B cell (primary cell): ENCODE measurements around the gene F13B. TPM values are rescaled to one million over a fixed set of nuclear protein-coding genes. Genes with fewer than 3 reads are reported as not detected.

Source experiments
- ATAC-seq: fragments of 200-7000 bp; cut with Tn5 transposase; one replicate; pipeline ENCODE4 v1.10.0; 2021; ENCODE audit warnings: low read depth, mild to moderate bottlenecking, moderate number of reproducible peaks, moderate library complexity
- CTCF ChIA-PET: fragments of 350-600 bp; sonication (Branson Sonifier 250); formaldehyde crosslinking; loops from one replicate; lab custom pipeline; 2021; ENCODE audit warnings: antibody characterized with exemption, inconsistent platforms; lab: Charles Lee
- POLR2A ChIA-PET: fragments of 350-600 bp; sonication (Branson Sonifier 250); formaldehyde crosslinking; loops from one replicate; lab custom pipeline; 2021; ENCODE audit warnings: antibody characterized with exemption; lab: Charles Lee
- DNase-seq: peaks from one replicate; pipeline ENCODE4 v3.0.0; 2013
- H2AFZ ChIP-seq: 2 replicates; pipeline ENCODE4 v1.6.1; 2012; ENCODE audit warnings: mild to moderate bottlenecking, low read depth, low read length; ENCODE audit not compliant: insufficient read depth, poor library complexity, severe bottlenecking
- H3K27ac ChIP-seq, 2 donors: 1 replicate in 1 of 2; 2 replicates in 1 of 2; pipeline ENCODE4 v1.5.1; 2012 to 2013; ENCODE audit warnings: low read length in 2 of 2, mild to moderate bottlenecking in 2 of 2, moderate library complexity in 1 of 2
- H3K27me3 ChIP-seq, 4 experiments: fragments of 200-600 bp in 1 of 4; sonication (generic) in 1 of 4; replicated peaks in 1 of 4; 1 replicate in 2 of 4; 2 replicates in 2 of 4; pipeline versions ENCODE4 v1.6.1 to v1.7.0; 2013 to 2016; ENCODE audit warnings: low read length in 3 of 4, mild to moderate bottlenecking in 2 of 4, mixed read lengths in 1 of 4, moderate library complexity in 1 of 4; ENCODE audit not compliant: insufficient read depth in 4 of 4, control insufficient read depth in 3 of 4; ENCODE audit errors: control extremely low read depth in 1 of 4
- H3K36me3 ChIP-seq, 2 experiments: replicated peaks in 1 of 2; 1 replicate in 1 of 2; 2 replicates in 1 of 2; pipeline versions ENCODE4 v1.6.1 to v1.7.1; 2013; ENCODE audit warnings: low read length in 1 of 2; ENCODE audit not compliant: insufficient read depth in 2 of 2, control insufficient read depth in 1 of 2; ENCODE audit errors: control extremely low read depth in 1 of 2, extremely low read depth in 1 of 2
- H3K4me1 ChIP-seq, 2 donors: fragments of 200-600 bp in 1 of 2; sonication (generic) in 1 of 2; 1 replicate in 1 of 2; 2 replicates in 1 of 2; pipeline versions ENCODE4 v1.5.1 to v1.6.1; 2013 to 2017; ENCODE audit warnings: low read length in 2 of 2; ENCODE audit not compliant: control insufficient read depth in 2 of 2, insufficient read depth in 2 of 2
- H3K4me2 ChIP-seq: replicated peaks from 2 replicates; pipeline ENCODE3; 2012; ENCODE audit warnings: mild to moderate bottlenecking, low read depth, low read length; ENCODE audit not compliant: poor library complexity, severe bottlenecking
- H3K4me3 ChIP-seq, 5 experiments: fragments of 200-600 bp in 1 of 5; sonication (generic) in 1 of 5; 1 replicate in 3 of 5; 2 replicates in 2 of 5; pipeline versions ENCODE4 v1.5.1 to v1.7.0; 2011 to 2016; ENCODE audit warnings: low read length in 4 of 5, mild to moderate bottlenecking in 4 of 5, low read depth in 2 of 5, control low read depth in 1 of 5, moderate library complexity in 1 of 5; ENCODE audit not compliant: insufficient read depth in 1 of 5; ENCODE audit errors: control extremely low read depth in 1 of 5, extremely low read depth in 1 of 5
- H3K79me2 ChIP-seq: fragments of 200-600 bp; sonication (generic); one replicate; pipeline ENCODE4 v1.6.0; 2016; ENCODE audit warnings: low read length; ENCODE audit not compliant: control insufficient read depth, insufficient read depth
- H3K9ac ChIP-seq: fragments of 200-600 bp; sonication (generic); 2 replicates; pipeline ENCODE4 v1.6.1; 2017; ENCODE audit warnings: mild to moderate bottlenecking, low read length, moderate library complexity
- H3K9me3 ChIP-seq, 3 donors: one replicate each; pipeline versions ENCODE4 v1.6.1 to v1.7.1; 2013; ENCODE audit warnings: low read length in 2 of 3; ENCODE audit not compliant: control insufficient read depth in 2 of 3, insufficient read depth in 1 of 3; ENCODE audit errors: control extremely low read depth in 1 of 3
- H4K20me1 ChIP-seq: 2 replicates; pipeline ENCODE4 v1.6.0; 2012; ENCODE audit warnings: mild to moderate bottlenecking, low read length; ENCODE audit not compliant: insufficient read depth, control insufficient read depth, poor library complexity, severe bottlenecking
- H3K27ac Mint-ChIP-seq: one replicate; pipeline ENCODE4 v1.8.0; 2021; ENCODE audit warnings: mixed read lengths
- H3K27me3 Mint-ChIP-seq: one replicate; pipeline ENCODE4 v1.8.0; 2021; ENCODE audit warnings: mixed read lengths
- H3K4me1 Mint-ChIP-seq: one replicate; pipeline ENCODE4 v1.8.0; 2021; ENCODE audit warnings: mixed read lengths
- H3K4me3 Mint-ChIP-seq: one replicate; pipeline ENCODE4 v1.8.0; 2021; ENCODE audit warnings: mixed read lengths
- H3K9me3 Mint-ChIP-seq: one replicate; pipeline ENCODE4 v1.8.0; 2022; ENCODE audit warnings: mixed read lengths; ENCODE audit not compliant: insufficient read depth
- EZH2 ChIP-seq: IDR thresholded peaks from 2 replicates; pipeline ENCODE4 v1.6.1; 2012; ENCODE audit warnings: borderline replicate concordance, low read depth, mild to moderate bottlenecking, moderate library complexity, low read length; ENCODE audit not compliant: insufficient read depth, poor library complexity, severe bottlenecking
- WGBS: methylation state at CpG from one replicate; pipeline ENCODE4 v1.1.5; 2013; ENCODE audit warnings: missing lambda C conversion rate; ENCODE audit not compliant: insufficient coverage; 5-methylcytosine and 5-hydroxymethylcytosine counted together
- intact Hi-C: fragments of 100-400 bp; cut with micrococcal nuclease; formaldehyde crosslinking; loops from one replicate; pipeline ENCODE4 v1.10.0; 2022
- polyA plus RNA-seq: library from polyadenylated mRNA; depleted of rRNA; stranded (reverse); fragments of >200 nt; gene quantifications from 2 replicates; pipeline ENCODE4 v1.2.3, GENCODE V29; 2012
- total RNA-seq, 2 donors: library from RNA; stranded (reverse); fragments of 120-200 nt in 1 of 2; gene quantifications; 1 replicate in 1 of 2; 2 replicates in 1 of 2; pipeline versions ENCODE4 v1.2.3 to v1.2.4, GENCODE V29; 2013 to 2022
- TF ChIP-seq, protein P1 (sequence below): fragments of 200-600 bp; IDR thresholded peaks from one replicate; pipeline ENCODE4 v1.8.0; 2022; ENCODE audit warnings: antibody characterized with exemption, mild to moderate bottlenecking

Gene F13B
- total and polyA plus RNA-seq, 2 donors (not counting 1 experiment from before 2014, with no cell fraction given): not detected

DNA sequence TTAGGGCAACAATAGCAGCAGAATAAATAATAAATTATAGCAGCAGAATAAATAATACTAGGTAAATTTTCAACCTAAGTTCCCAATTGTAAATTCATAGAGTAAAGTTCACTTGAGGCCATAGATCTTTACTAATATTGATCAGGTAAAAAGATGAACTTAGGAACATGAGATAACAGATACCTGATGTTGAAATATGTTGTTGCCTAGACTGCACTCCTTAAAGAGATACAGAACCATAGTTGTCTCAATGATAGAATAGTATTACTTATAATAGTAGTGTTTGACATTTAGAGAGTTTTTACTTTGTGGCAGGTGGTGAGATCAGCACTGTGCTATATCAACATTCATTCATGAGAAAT, 378 bp upstream of the F13B start:
- Mint-ChIP-seq H3K9me3 (no peaks in the 10 kb centered on the region), H3K4me1 (no peaks in the 10 kb centered on the region), H3K27ac (no peak overlapping the region), H3K27me3 (peaks cover 4% of the 10 kb centered on the region), H3K4me3 (no peak overlapping the region)
- Histone ChIP-seq H3K4me3 (no peak overlapping the region), H3K4me2 (no peak overlapping the region), H3K4me1 (no peaks in the 10 kb centered on the region), H3K27me3 (no peaks in the 10 kb centered on the region), H3K9ac (no peak overlapping the region), H3K9me3 (no peaks in the 10 kb centered on the region), H4K20me1 (no peaks in the 10 kb centered on the region), H2AFZ (no peak overlapping the region), H3K27ac (no peak overlapping the region), H3K36me3 (no peaks in the 10 kb centered on the region), H3K79me2 (no peaks in the 10 kb centered on the region)
- DNase-seq (no peak), ATAC-seq (no peak)
- no peak for TF ChIP-seq EZH2
- TF ChIP-seq, protein P1, sequence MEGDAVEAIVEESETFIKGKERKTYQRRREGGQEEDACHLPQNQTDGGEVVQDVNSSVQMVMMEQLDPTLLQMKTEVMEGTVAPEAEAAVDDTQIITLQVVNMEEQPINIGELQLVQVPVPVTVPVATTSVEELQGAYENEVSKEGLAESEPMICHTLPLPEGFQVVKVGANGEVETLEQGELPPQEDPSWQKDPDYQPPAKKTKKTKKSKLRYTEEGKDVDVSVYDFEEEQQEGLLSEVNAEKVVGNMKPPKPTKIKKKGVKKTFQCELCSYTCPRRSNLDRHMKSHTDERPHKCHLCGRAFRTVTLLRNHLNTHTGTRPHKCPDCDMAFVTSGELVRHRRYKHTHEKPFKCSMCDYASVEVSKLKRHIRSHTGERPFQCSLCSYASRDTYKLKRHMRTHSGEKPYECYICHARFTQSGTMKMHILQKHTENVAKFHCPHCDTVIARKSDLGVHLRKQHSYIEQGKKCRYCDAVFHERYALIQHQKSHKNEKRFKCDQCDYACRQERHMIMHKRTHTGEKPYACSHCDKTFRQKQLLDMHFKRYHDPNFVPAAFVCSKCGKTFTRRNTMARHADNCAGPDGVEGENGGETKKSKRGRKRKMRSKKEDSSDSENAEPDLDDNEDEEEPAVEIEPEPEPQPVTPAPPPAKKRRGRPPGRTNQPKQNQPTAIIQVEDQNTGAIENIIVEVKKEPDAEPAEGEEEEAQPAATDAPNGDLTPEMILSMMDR: no peak
- CTCF ChIA-PET: no interaction called here
- intact Hi-C loops: no loop called here
- POLR2A ChIA-PET: no interaction called here

DNA sequence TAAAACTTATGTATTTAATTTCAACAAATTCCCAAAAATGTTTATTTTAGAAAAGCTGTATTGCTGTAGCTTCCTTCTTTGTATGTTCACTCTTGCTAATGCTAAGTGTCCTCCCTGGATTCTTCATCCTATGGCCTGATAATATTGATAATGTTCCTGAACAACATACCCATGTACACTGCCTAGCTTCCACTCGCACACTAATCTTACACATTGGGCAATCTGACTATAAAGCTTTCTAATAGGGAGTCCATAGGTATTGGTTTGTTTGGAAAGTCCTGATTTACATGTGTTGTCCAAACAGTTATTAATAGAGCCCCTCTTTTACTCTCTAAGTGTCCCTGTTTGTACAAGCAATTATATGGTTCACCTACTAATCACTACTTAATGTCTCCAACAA, 783 bp downstream of the F13B start:
- no peaks in the 10 kb centered on the region for H3K36me3 ChIP-seq
- TF ChIP-seq EZH2: no peak
- TF ChIP-seq, protein P1: no peak
- POLR2A ChIA-PET: no interaction called here
- no peaks in the 10 kb centered on the region for H3K9me3 ChIP-seq
- no peak overlapping the region for H3K27ac ChIP-seq
- H3K9me3 Mint-ChIP-seq: no peaks in the 10 kb centered on the region
- DNase-seq (no peak), ATAC-seq (no peak)
- no peaks in the 10 kb centered on the region for H3K4me1 ChIP-seq
- no peak overlapping the region for H2AFZ ChIP-seq
- H3K9ac ChIP-seq: no peak overlapping the region
- WGBS: no CpG with 5 or more reads among the region's 1 CpG
- H3K4me3 Mint-ChIP-seq: no peak overlapping the region
- intact Hi-C loops: no loop called here
- no peak overlapping the region for H3K27ac Mint-ChIP-seq
- H3K27me3 ChIP-seq: no peaks in the 10 kb centered on the region
- H3K4me3 ChIP-seq: no peak overlapping the region
- H3K4me1 Mint-ChIP-seq: no peaks in the 10 kb centered on the region
- H3K79me2 ChIP-seq: no peaks in the 10 kb centered on the region
- CTCF ChIA-PET: no interaction called here
- no peak overlapping the region for H3K4me2 ChIP-seq
- peaks cover 4% of the 10 kb centered on the region for H3K27me3 Mint-ChIP-seq
- H4K20me1 ChIP-seq: no peaks in the 10 kb centered on the region
